Astrocyte of the cerebellum (primary cell): ENCODE data around the gene CLK3.

Experiments used
- DNase-seq: peaks from one replicate; pipeline ENCODE4 v3.0.0-alpha.2; 2011; ENCODE audit warnings: low read depth
- H3K4me3 ChIP-seq: 2 replicates; pipeline ENCODE4 v1.5.1; 2011; ENCODE audit warnings: mild to moderate bottlenecking, low read depth, low read length, moderate library complexity
- CTCF ChIP-seq: IDR thresholded peaks from 2 replicates; pipeline ENCODE4 v1.5.1; 2012; ENCODE audit warnings: low read length, low read depth, moderate library complexity, mild to moderate bottlenecking; ENCODE audit errors: missing control alignments
- in situ Hi-C: cut with HindIII; loops from 2 replicates; pipeline ENCODE4 v1.10.0; 2017; ENCODE audit warnings: low sequenced_read_pairs

Gene CLK3

DNA sequence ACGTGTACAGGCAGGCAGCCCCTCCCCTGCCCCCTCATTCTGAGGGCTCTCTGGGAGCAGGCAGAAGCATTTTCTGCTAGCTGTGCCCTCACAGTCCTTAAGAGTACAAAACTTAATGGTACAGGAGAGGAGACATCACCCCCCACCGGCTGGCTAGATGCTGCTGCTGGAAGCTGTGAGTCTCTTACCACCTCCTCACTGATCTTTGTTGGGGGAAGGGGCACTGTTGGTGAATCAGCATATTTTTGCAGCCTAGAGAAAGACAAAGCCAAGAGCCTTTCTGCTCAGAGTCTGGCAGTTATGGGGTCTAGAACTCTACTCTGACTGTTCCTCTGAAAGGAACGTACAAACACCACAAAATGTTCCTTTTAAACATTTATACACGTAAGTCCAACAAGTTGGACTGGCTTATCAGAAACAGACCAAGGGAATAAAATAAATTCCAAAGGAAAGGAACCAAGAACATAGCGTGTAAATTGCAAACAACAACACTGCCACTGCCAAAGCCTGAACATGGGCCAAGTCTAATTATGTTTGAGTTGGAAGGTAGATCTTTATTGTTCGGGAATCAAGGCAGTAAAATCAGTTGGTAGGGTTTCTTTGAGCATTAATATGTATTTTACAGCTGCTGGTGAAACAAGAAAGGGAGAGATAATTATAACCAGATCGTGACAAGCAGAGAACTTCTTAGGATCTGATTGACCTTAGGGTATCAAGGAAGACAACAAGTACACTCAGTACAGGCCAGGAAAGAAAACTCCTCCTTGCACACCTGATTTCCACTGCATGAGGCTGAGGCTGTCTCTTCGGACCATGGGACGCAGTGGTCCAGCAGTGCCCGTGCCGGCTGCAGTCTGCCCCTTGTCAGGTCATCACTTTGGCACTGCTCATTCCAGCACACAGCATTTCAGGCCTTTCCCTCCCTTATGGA lies 27.4 kb downstream of the CLK3 start:
- peak; percentile 32 for DNase-seq
- in situ Hi-C loops = no loop called here
- TF ChIP-seq CTCF = no peak
- no peak overlapping the region for H3K4me3 ChIP-seq

DNA sequence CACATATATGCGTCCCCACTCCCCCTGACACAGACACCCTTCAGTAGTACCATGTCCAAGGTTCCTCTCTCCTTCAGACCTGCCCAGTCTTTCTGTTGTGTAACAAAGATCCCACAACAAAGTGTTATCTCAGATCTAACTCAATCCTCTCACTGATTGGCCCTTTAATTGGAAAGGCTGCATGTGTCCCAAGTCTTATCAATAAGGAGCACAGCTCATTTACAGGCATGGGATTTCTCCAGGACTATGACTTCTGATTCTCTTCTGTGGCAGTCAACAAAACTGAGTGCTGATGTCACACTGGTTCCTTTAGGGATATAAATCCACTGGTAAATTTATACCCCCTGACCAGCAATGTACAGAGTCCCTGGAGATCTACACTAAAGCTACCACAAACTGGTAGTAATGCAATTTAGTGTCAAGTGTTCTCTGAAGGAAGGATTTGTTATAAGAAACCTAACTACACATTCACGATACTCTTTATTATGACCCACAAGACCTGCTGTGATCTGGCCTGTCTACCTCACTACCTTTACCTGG lies 28.1 kb downstream of the CLK3 start:
- no peak for TF ChIP-seq CTCF
- no peak for DNase-seq
- in situ Hi-C loops = no loop called here
- no peak overlapping the region for H3K4me3 ChIP-seq

DNA sequence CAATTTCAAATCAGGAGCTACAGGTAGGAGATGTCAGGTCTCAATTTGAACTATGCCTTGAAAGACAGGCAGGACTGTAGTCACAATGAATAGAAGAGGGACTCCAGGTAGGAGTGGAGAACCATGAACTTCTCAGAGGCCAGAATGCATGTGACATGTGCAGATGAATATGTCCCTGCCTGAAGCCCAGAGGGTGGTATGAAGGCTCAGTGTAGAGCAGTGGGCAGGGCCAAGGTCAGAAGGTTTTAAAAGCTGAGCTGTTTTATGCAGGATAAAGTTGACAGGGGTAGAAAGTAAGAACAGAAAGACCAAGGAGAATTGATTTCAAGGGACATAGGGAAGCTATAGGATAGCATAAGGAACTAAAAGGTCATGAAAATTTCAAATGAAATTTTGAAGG lies 30.8 kb downstream of the CLK3 start:
- in situ Hi-C loops = no loop called here
- H3K4me3 ChIP-seq = no peak overlapping the region
- no peak for TF ChIP-seq CTCF
- no peak for DNase-seq

DNA sequence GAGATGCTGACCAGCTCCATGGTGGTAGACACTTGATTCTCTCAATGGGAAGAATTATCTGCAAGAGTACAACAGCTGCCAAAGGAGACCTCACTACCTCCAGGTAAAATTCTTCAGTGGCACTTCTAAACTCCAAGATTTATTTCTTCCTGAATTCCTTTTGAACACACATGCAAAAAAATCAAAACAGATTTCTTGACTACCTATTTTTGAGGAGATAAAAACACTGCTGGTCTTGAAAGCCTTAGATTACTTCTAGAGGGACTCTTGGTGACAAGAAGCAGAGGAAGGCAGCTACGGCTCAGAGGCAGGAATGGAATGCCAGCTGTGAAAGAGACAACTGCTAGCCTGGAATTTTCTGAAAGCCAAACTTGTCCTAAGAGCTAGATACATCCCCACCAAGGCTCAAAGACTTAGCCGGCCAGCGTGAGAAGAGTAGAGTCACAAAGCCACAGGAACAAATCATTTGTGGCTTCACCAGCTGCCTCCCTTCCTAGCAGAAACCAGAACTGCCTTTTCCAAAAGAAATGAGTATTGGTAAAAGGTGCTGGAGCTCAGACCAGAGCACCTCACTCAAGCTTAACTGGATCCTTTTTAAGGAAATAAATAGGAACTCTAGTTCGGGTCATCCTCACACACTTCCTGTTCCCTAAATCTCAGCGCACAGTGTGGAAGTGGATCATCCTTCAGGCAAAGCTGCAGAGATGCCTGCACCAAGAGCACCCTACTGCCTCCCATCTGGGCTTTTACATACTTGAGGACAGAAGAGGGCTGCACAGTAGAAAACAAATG lies 32.6 kb downstream of the CLK3 start:
- in situ Hi-C loops = no loop called here
- DNase-seq = no peak

DNA sequence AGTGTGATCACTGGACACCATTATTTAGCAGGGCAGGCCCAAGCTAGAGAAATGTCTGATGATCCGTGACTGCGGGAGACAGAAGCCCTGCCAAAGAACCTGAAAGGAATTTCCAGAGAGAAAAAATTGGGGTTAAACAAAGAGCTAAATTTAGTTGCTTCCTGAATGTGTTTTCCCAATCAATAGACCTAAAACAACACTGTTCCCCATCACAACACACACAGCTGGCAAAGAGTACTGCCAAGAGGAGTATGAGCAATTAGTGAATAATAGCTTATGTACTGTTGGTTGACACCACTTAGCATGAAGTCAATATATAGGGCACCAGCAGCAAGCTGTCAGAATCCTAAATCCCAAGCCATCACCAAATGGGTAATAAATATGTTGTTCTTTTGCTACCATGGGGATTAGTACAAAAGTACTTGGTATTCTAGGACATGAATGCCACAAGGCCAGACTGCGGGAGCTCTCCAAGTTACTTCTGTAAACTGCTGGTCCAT lies 35.7 kb downstream of the CLK3 start:
- H3K4me3 ChIP-seq = no peak overlapping the region
- no peak for TF ChIP-seq CTCF
- in situ Hi-C loops = no loop called here
- DNase-seq = peak; percentile 65

More for the DNA sequence above, 32.6 kb downstream of the CLK3 start:
- TF ChIP-seq CTCF = no peak
- no peak overlapping the region for H3K4me3 ChIP-seq

DNA sequence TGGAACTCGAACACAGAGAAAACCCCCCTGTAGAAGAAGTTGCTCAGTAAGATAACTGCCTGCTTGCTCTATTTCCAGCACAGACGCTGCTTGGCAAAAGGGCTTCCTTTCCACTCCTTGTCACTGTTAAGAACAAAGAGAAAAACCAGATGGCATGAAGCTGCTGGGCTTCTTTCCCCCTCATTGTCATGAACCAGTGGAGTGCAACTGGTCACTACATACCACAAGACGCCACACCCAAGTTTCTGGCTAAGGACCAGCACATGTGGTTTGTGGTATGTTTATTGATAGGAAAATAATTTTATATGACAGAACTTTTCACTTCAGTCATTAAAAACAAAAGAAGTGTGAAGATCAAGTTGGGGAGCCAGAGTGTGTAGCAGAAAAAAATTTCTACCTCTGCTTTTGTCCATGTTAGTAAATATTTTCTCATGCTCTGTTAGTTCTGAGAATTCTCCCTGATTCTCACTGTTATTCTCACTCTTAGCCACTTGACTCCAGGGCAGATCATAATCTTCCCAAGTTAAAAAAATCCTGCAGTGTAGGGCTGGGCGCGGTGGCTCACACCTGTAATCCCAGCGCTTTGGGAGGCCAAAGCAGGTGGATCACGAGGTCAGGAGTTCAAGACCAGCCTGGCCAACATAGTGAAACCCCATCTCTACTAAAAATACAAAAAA lies 37.9 kb downstream of the CLK3 start:
- in situ Hi-C loops = no loop called here
- no peak overlapping the region for H3K4me3 ChIP-seq
- no peak for TF ChIP-seq CTCF
- DNase-seq = peak; percentile 72
